ENCODE measurements around the gene JPT2. TPM values are rescaled to one million over a fixed set of nuclear protein-coding genes. Genes with fewer than 3 reads are reported as not detected.

JPT2 gene
- polyA plus RNA-seq, 2 of the 4 experiments (the other 2 are of a cell fraction): 97.6 to 139 TPM

- no peak for TF ChIP-seq NFE2L2 (conservative IDR thresholded peaks at IDR 0.05; ENCODE audit: low read length)
- TF ChIP-seq KDM5A (IDR thresholded peaks at IDR 0.05): no peak
- TF ChIP-seq PBX3 (IDR thresholded peaks at IDR 0.05): no peak
- no peak for TF ChIP-seq NR3C1 (IDR thresholded peaks at IDR 0.05)
Measured at GRCh38 chr16:1642148-1642547, 35.9 kb upstream of the JPT2 start (continued).

GRCh38 chr16:1642753-1643152 is 35.3 kb upstream of the JPT2 start:
- TF ChIP-seq JUNB (IDR thresholded peaks at IDR 0.05) (no peak), MYC (IDR thresholded peaks at IDR 0.05; ENCODE audit: borderline replicate concordance, low read length) (no peak), RFX5 (IDR thresholded peaks at IDR 0.05) (no peak), FOSB (CRISPR knock-in tag; IDR thresholded peaks at IDR 0.05) (no peak), GATA3 (IDR thresholded peaks at IDR 0.05; ENCODE audit: borderline replicate concordance) (no peak), JUN (IDR thresholded peaks at IDR 0.05) (no peak), TP53 (CRISPR knock-in tag; IDR thresholded peaks at IDR 0.05) (no peak), POLR2AphosphoS2 (conservative IDR thresholded peaks at IDR 0.05; ENCODE audit: low read length) (no peak)
- peaks cover 28% of the 10 kb centered on the region for H3K4me1 ChIP-seq
- no peak overlapping the region for H3K4me3 ChIP-seq
- no peak overlapping the region for H3K4me2 ChIP-seq
- ChIA-PET POLR2A (interaction anchor here (0.9 kb wide), 1 partner anchor 35 kb away, joined by 3 read pairs; no protein-coding TSS in a partner anchor), CTCF (interaction anchor here (0.9 to 1.5 kb wide), 3 partner anchors 9 to 81 kb away, joined by 3 to 7 read pairs (median 3); no protein-coding TSS in a partner anchor)
- DNase-seq (ENCODE audit: low read depth in 1 of 2, low spot score in 1 of 2) (no peak), FAIRE-seq (no peak), ATAC-seq (no peak)
- H3K9me3 ChIP-seq: no peaks in the 10 kb centered on the region
- H3K27ac ChIP-seq: no peak overlapping the region
- 95% methylated on average over 11 of the region's 11 CpGs for WGBS (ENCODE audit: missing lambda C conversion rate)

- Histone ChIP-seq H3K4me1 (peaks cover 28% of the 10 kb centered on the region), H3K4me2 (no peak overlapping the region), H3K27ac (no peak overlapping the region), H3K9me3 (no peaks in the 10 kb centered on the region), H3K4me3 (no peak overlapping the region)
- no peak for DNase-seq (ENCODE audit: low read depth in 1 of 2, low spot score in 1 of 2)
- FAIRE-seq: no peak
- ChIA-PET POLR2A (interaction anchor here (0.9 kb wide), 1 partner anchor 34 kb away, joined by 3 read pairs; no protein-coding TSS in a partner anchor), CTCF (interaction anchor here (0.9 to 1.5 kb wide), 2 partner anchors 8 to 62 kb away, joined by 3 to 7 read pairs; no protein-coding TSS in a partner anchor)
- WGBS (ENCODE audit: missing lambda C conversion rate): 91% methylated on average over 12 of the region's 12 CpGs
- no peak for ATAC-seq
- TF ChIP-seq CEBPB (IDR thresholded peaks at IDR 0.05) (no peak), HEYL (CRISPR knock-in tag; IDR thresholded peaks at IDR 0.05) (no peak)
Measured at GRCh38 chr16:1643521-1643920, 34.6 kb upstream of the JPT2 start.

GRCh38 chr16:1645914-1646525 is 32.1 kb upstream of the JPT2 start:
- peak; percentile 39 for FAIRE-seq
- ATAC-seq: peak; percentile 91 to 94
- Histone ChIP-seq H3K4me1 (peaks cover 28% of the 10 kb centered on the region), H3K9me3 (no peaks in the 10 kb centered on the region), H3K27ac (peak overlapping the region; percentile 71 to 79), H3K4me2 (peak overlapping the region; percentile 88), H3K4me3 (0 out of 3 replicates have a peak overlapping the region, but pooled peaks have one; percentile 10)
- WGBS (ENCODE audit: missing lambda C conversion rate): 7% methylated on average over 13 of the region's 13 CpGs
- TF ChIP-seq SREBF2 (IDR thresholded peaks at IDR 0.05) (no peak), JUNB (IDR thresholded peaks at IDR 0.05) (no peak), FOSL2 (IDR thresholded peaks at IDR 0.05) (no peak; the same call in 1 of the 2 replicates), FOSL2 (CRISPR knock-in tag; IDR thresholded peaks at IDR 0.05) (peak; percentile 48; the same call in 1 of the 2 replicates), JUN (IDR thresholded peaks at IDR 0.05) (peak in 1 of 2 experiments; percentile 51; a peak in 1 of 5 replicates), HES2 (IDR thresholded peaks at IDR 0.05) (no peak), CTCF (IDR thresholded peaks at IDR 0.05) (no peak), MAFK (IDR thresholded peaks at IDR 0.05; ENCODE audit: partially characterized antibody) (peak; percentile 90), FOXS1 (CRISPR knock-in tag; IDR thresholded peaks at IDR 0.05) (no peak), HOXB5 (CRISPR knock-in tag; IDR thresholded peaks at IDR 0.05) (no peak), MAX (IDR thresholded peaks at IDR 0.05) (peak; percentile 76), NFE2L2 (conservative IDR thresholded peaks at IDR 0.05; ENCODE audit: low read length) (peak; percentile 75), ZNF302 (CRISPR knock-in tag; IDR thresholded peaks at IDR 0.05) (no peak), POLR2AphosphoS2 (conservative IDR thresholded peaks at IDR 0.05; ENCODE audit: low read length) (no peak), GATA3 (IDR thresholded peaks at IDR 0.05; ENCODE audit: borderline replicate concordance) (peak; percentile 14; the same call in 1 of the 2 replicates), BHLHE40 (IDR thresholded peaks at IDR 0.05; ENCODE audit: low read depth, low read length) (no peak), E2F6 (IDR thresholded peaks at IDR 0.05; ENCODE audit: borderline replicate concordance, low read depth) (no peak)
- CTCF ChIA-PET: interaction anchor here (2.1 kb wide), 1 partner anchor 14 kb away, joined by 6 read pairs; no protein-coding TSS in a partner anchor
- peak; percentile 79 to 87 for DNase-seq (ENCODE audit: low read depth in 1 of 2, low spot score in 1 of 2)
- POLR2A ChIA-PET: no interaction called here
